ENCODE results near the gene KIF18B.

- TF ChIP-seq CTCF (IDR thresholded peaks at IDR 0.05) (no peak), MAX (IDR thresholded peaks at IDR 0.05) (no peak), RFX5 (IDR thresholded peaks at IDR 0.05) (no peak)
Observed at GRCh38 chr17:44940768-44941167, 6.8 kb downstream of the KIF18B start.
